Hematopoietic multipotent progenitor cell treated with erythropoietin and hydrocortisone succinate and interleukin-3 and kit ligand, for 17 days (in vitro differentiated cells): ENCODE results near the gene RPS21.
"Not testable (repeated sequence)": the region's sequence is repeated elsewhere in the genome, so short reads cannot be mapped to it uniquely, and the experiment has no call there.

ENCODE experiments used
- DNase-seq: peaks from one replicate; pipeline ENCODE4 v3.0.0-alpha.2; 2015; ENCODE audit warnings: low spot score

The RPS21 gene

DNA sequence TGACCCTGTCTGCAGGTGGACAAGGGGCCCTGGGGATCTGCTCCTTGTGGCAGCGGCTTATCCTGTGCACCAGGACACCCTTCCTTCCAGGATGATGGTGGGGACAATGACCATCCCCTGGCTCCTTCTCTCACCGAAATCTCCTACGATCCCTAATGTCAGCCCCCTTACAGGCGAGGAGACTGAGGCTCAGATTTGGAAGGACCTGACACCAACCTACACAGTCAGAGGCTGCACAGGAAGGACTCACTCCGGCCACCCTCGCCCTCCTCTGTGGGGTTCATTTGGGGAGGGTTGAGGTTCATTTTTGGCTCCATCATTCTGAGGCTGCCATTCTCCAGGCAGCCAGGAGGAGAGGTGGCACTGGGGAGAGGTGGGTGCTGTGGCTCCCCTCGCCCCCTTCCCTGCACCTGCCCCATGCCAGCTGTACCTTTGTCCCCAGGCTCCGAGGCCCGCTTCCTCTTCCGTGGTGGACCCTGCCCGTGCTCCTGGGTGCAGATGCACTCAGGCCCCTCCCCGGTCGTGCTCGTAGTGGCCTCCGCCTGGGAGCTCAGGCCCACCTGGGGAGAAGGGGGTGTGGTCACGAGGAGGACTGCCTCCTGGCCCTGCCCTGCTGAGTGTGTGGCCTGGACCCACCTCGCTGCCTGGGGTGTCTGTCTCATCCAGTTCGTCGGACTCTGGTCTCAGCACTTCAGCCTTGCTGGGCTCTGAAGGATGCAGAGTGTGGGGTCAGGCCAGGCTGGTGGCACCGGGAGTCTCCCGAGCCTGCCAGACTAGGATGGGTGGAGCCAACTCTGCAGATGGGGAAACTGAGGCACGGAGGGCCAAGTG lies 25.5 kb downstream of the RPS21 start:
- no peak for DNase-seq

- no peak for DNase-seq
Observed at GRCh38 chr20:62413025-62413570, 26.2 kb downstream of the RPS21 start.

DNA sequence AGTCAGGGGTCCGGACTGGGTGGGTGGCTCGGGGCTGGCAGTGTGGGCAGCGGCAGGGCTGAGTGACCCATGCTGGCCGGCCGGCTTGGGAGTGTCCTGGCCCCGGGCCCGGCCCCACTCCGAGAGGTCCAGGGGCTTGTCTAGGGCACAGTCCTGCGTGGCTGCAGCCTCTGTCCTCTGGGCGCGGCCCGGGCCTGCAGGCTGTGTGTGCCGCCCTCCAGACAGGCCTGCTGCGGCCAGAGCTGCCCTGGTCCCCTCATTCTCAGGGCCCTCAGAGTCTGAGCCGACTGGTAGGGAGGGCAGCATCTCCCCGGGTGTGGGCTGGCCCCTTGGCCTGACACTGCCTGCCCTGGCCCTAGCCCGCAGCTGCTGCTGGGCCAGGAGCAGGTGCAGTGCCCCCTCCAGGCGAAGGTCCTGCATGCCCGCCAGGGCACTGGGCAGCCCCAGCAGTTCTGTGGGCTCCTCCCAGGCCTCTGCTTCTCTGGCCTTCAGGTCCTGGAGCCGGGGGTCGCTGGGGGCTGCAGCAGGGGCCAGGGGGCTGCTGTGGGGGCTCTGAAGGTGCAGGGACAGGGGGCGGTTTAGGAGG lies 27.1 kb downstream of the RPS21 start:
- DNase-seq: no peak

GRCh38 chr20:62415354-62416111 lies 28.6 kb downstream of the RPS21 start:
- no peak for DNase-seq

DNA sequence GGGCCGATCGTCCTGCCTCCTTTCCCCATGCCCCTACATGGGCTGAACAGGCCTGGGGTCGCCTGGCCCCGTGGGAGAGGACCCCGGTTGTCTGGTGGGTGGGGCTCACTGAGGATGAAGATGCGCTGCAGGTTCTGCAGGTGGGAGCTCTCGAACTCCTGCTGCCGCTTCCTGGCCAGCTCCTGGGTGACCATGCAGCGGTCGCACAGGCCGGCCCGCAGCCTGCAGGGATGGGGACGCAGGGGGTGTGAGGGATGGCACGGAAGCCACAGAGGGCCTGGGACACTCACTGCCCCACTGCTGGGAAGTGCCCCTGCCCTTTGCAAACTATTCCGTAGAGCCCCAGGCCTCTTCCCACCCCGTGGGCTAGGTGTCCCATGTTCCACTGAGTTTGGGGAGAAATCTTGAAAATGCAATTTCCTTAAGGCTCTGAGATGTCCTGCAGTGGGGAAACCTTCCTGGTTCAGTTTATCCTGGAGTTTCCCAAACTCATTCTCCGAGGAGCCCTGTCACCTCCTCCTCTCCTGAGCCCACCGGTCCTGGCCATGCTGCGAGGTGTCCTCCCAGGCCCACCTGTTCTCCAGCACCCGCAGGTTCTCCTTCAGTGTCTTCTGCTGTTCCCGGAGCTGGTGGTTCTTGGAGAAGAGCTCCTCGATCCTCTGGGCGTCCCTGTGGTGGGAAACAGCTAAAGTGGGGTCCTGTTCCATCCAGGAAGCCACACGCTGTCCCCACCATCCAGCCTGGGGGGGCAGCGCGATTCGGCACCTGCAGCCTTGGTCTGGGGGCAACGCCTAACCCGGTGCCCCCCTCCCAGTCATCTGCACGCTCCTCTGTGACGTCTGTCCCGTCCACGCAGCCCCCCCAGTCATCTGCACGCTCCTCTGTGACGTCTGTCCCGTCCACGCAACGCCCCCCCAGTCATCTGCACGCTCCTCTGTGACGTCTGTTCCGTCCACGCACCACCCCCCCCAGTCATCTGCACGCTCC lies 30.0 kb downstream of the RPS21 start:
- DNase-seq: no peak

DNA sequence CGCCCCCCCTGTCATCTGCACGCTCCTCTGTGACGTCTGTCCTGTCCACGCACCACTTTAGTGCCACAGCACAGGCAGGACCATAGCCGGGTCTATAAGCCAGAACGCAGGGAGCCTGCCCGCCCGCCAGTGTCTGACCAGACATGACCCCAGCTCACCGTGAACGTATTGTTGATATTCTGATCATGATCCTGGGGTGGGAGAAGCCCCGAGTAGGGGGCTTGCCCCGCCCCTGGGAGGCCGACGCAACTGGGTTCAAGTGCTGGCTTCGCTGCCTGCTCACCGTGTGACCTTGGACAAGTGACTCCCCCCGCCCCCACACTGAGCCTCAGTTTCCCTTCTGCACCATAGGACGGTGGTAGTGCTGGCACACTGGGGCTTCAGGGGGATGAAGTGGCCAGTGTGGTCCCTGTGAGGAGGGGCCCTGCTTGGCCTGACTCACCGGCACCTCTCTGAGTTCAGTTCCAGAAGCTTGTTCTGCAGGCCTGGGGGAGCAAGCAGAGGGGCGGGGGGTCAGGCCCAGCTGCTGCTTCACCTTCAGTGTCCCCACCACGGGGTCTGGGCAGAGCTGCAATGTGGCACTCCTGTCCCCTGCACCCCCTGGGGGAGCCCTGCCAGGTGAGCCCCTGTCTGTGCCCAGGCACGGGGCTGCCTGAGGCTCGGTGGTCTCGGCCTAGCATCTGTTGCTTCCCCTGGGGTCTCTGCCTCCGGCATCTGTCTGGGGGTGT lies 31.2 kb downstream of the RPS21 start:
- DNase-seq: no peak

- peak; percentile 23 for DNase-seq
Observed at GRCh38 chr20:62418709-62419487, 32.0 kb downstream of the RPS21 start.

GRCh38 chr20:62419759-62420158 lies 32.9 kb downstream of the RPS21 start:
- DNase-seq: no peak

DNA sequence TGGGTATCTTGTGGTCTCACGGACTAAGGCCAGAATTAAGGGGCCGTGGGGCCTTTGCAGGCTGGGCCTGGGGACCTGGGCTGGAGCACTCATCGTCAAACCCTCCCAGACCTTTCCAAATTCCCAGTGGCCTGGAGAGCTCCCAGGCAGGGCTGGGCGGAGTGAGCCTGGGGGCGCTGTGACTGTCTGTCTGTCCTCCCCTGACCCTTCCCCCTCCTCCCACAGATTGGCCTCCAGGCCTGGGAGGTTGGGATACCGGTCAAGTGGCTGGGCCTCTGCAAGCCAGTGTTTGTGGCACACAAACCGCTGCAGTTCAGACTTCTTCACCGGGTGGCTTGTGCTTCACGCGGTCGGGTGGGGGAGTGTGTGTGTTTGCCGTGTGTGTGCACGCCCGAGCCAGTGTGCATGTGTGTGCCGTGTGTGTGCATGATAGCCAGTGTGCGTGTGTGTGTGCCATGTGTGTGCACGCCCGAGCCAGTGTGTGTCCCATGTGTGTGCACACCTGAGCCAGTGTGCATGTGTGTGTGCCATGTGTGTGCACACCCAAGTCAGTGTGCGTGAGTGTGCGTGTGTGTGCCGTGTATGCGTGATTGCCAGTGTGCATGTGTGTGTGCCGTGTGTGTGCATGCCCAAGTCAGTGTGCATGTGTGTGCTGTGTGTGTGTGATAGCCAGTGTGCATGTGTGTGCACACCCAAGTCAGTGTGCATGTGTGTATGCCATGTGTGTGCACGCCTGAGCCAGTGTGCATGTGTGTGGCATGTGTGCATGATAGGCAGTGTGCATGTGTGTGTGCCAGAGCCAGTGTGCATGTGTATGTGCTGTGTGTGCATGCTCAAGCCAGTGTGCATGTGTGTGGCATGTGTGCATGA lies 34.2 kb downstream of the RPS21 start:
- DNase-seq: no peak

- no peak for DNase-seq
Observed at GRCh38 chr20:62421716-62421990, 34.8 kb downstream of the RPS21 start.

DNA sequence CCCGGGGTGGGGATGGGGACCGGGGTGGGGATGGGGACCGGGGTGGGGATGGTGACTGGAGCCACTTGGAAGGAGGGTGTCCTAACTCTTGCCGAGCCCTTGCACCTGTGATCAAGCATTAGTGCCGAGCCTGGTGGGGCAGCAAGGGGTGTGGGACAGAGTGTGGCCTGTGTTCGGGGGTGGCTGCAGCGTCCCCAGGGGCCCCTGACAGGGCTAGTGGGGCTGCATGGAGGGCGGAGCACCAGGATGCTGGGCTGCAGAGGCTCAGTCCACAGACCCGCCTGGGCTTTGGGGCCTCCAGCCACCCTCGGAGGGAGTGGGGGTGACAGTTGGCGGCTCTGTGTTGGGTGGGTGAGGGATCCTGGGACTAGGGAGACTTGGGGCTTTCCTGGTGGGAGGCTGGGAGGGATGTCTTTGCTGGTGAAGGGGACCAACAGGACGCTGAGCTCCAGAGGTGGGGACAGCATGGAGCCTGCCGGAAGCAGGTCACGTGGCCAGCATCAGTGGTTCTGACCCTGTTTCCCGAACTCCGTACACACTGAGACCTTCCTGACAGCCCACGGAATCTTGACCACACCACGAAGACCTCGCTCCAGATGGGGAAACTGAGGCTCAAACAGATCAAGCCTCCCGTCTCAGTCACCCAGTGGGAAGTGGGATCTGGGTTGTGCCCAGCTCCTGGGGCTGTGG lies 35.9 kb downstream of the RPS21 start:
- no peak for DNase-seq

DNA sequence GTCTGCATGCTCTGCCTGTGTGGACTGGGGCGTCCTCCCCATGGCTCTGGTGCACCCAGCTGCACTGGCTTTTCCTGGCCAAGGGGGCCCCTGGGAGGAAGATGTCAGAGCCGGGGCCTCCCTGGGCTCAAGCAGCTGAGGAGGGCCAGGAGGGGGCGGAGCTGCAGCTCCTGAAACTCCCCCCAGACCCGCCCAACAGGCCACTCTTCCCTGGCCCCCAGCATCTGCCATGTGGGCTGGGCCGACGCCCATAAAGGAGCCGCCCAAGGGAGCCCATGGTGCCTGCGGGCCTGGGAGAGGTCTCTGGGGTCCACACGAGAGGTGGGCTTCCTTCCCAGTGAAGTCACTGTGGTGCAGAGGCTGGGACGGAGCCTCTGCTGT lies 36.4 kb downstream of the RPS21 start:
- no peak for DNase-seq

GRCh38 chr20:62424249-62425107 lies 37.6 kb downstream of the RPS21 start:
- DNase-seq: no peak

GRCh38 chr20:62425281-62426058 lies 38.6 kb downstream of the RPS21 start:
- DNase-seq: no peak

DNA sequence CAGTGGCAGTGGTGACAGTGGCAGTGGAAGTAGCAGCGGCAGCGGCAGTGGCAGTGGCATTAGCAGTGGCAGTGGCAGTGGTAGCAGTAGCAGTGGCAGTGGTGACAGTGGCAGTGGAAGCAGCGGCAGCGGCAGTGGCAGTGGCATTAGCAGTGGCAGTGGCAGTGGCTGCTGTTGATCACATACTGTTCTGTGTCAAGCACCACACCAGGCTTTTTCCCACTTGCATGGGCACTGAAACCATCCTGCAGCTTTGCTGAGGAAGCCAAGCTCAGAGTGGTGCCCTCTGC lies 39.1 kb downstream of the RPS21 start:
- DNase-seq: not testable (repeated sequence)

GRCh38 chr20:62426699-62427131 lies 39.8 kb downstream of the RPS21 start:
- no peak for DNase-seq
